HCT116 (cell line): ENCODE results near the gene FBLN7. TPM values are rescaled to one million over a fixed set of nuclear protein-coding genes. Genes with fewer than 3 reads are reported as not detected.

Experiments
- ATAC-seq: fragments of 200-7000 bp; cut with Tn5 transposase; 2 replicates; pipeline ENCODE4 v1.9.1; 2020; ENCODE audit warnings: mild to moderate bottlenecking, moderate library complexity
- BruUV-seq: library from RNA; stranded (reverse); fragments of 400-500 nt; replicated peaks from 2 replicates; lab custom pipeline; 2021; lab: Mats Ljungman, UMichigan
- CTCF ChIA-PET: fragments of 300-600 bp; sonication (Branson Sonifier 250); formaldehyde crosslinking; loops from one replicate; lab custom pipeline; 2021; ENCODE audit warnings: antibody characterized with exemption; lab: Charles Lee
- POLR2A ChIA-PET: fragments of 300-600, 350-600 bp; sonication (Branson Sonifier 250); formaldehyde crosslinking; loops from one replicate; lab custom pipeline; 2021; ENCODE audit warnings: antibody characterized with exemption; lab: Charles Lee
- RAD21 ChIA-PET, 2 experiments: fragments of 300-600 bp; sonication (Branson Sonifier 250); formaldehyde crosslinking; loops; one replicate each; lab custom pipeline; 2023; ENCODE audit warnings: low total read pairs in 2 of 2; ENCODE audit not compliant: uncharacterized antibody in 2 of 2, unreplicated experiment in 2 of 2, low non-redundant PET in 1 of 2; lab: Charles Lee
- DNase-seq: peaks from one replicate; pipeline ENCODE4 v3.0.0-alpha.2; 2010; ENCODE audit warnings: low read depth, low spot score
- H2AFZ ChIP-seq: fragments of 200-600 bp; shearing (Covaris generic), sonication (generic); 2 replicates; pipeline ENCODE4 v1.6.1; 2017; ENCODE audit warnings: low read depth, mixed run types, mixed read lengths, antibody characterized with exemption, low read length; ENCODE audit not compliant: poor library complexity, severe bottlenecking
- H3K27ac ChIP-seq: 2 replicates; pipeline ENCODE4 v1.5.1; 2012; ENCODE audit warnings: low read depth, low read length
- H3K27me3 ChIP-seq: fragments of 200-600 bp; sonication (generic); 2 replicates; pipeline ENCODE4 v1.6.1; 2016; ENCODE audit warnings: mixed run types, low read length, mixed read lengths; ENCODE audit not compliant: insufficient read depth
- H3K36me3 ChIP-seq, 2 experiments: fragments of 200-500 bp in 1 of 2; fragments of 200-600 bp in 1 of 2; sonication (Bioruptor generic) in 1 of 2; sonication (generic) in 1 of 2; 2 replicates each; pipeline versions ENCODE4 v1.5.1 to v1.6.1; 2014 to 2016; ENCODE audit warnings: low read length in 2 of 2, inconsistent platforms in 1 of 2, mixed read lengths in 1 of 2, mixed run types in 1 of 2; ENCODE audit not compliant: insufficient read depth in 2 of 2, control insufficient read depth in 1 of 2
- H3K4me1 ChIP-seq, 2 experiments: fragments of 200-600 bp in 1 of 2; sonication (generic) in 1 of 2; 2 replicates each; pipeline versions ENCODE4 v1.5.1 to v1.6.1; 2012 to 2017; ENCODE audit warnings: low read length in 2 of 2, inconsistent platforms in 1 of 2, mild to moderate bottlenecking in 1 of 2, mixed read lengths in 1 of 2, mixed run types in 1 of 2, moderate library complexity in 1 of 2; ENCODE audit not compliant: insufficient read depth in 2 of 2, control insufficient read depth in 1 of 2
- H3K4me2 ChIP-seq: fragments of 200-600 bp; sonication (generic); 2 replicates; pipeline ENCODE4 v1.6.1; 2017; ENCODE audit warnings: mixed run types, low read length, mixed read lengths
- H3K4me3 ChIP-seq, 2 experiments: fragments of 200-600 bp in 1 of 2; sonication (generic) in 1 of 2; replicated peaks in 1 of 2; 2 replicates each; pipeline ENCODE4 v1.5.1; 2011 to 2016; ENCODE audit warnings: low read length in 2 of 2, control low read depth in 1 of 2, low read depth in 1 of 2, mild to moderate bottlenecking in 1 of 2, mixed read lengths in 1 of 2, mixed run types in 1 of 2
- H3K79me2 ChIP-seq: fragments of 200-600 bp; sonication (generic); 2 replicates; pipeline ENCODE4 v1.6.1; 2017; ENCODE audit warnings: mild to moderate bottlenecking, mixed run types, low read length, moderate library complexity, mixed read lengths; ENCODE audit not compliant: insufficient read depth
- H3K9ac ChIP-seq: fragments of 200-600 bp; sonication (generic); 2 replicates; pipeline ENCODE4 v1.6.1; 2016; ENCODE audit warnings: low read length, mixed read lengths
- H3K9me2 ChIP-seq: fragments of 200-600 bp; sonication (generic), shearing (Covaris generic); 2 replicates; pipeline ENCODE4 v1.6.1; 2017; ENCODE audit warnings: mixed run types, mild to moderate bottlenecking, moderate library complexity; ENCODE audit not compliant: insufficient read depth
- H3K9me3 ChIP-seq, 2 experiments: fragments of 200-500 bp in 1 of 2; fragments of 200-600 bp in 1 of 2; sonication (Bioruptor generic) in 1 of 2; sonication (generic) in 1 of 2; 2 replicates each; pipeline ENCODE4 v1.6.1; 2014 to 2017; ENCODE audit warnings: low read length in 2 of 2, mixed read lengths in 2 of 2, inconsistent platforms in 1 of 2, low read depth in 1 of 2, mild to moderate bottlenecking in 1 of 2, mixed run types in 1 of 2, moderate library complexity in 1 of 2; ENCODE audit not compliant: control insufficient read depth in 1 of 2, insufficient read depth in 1 of 2
- H4K20me1 ChIP-seq: fragments of 200-600 bp; sonication (generic), shearing (Covaris generic); 2 replicates; pipeline ENCODE4 v1.6.1; 2017; ENCODE audit warnings: mixed run types, mild to moderate bottlenecking, moderate library complexity; ENCODE audit not compliant: insufficient read depth
- CBX3 ChIP-seq: IDR thresholded peaks from 2 replicates; pipeline ENCODE4 v1.6.1; 2012; ENCODE audit warnings: low read depth
- CEBPB ChIP-seq: IDR thresholded peaks from 2 replicates; pipeline ENCODE4 v1.6.1; 2012; ENCODE audit warnings: low read depth
- ELF1 ChIP-seq: IDR thresholded peaks from 2 replicates; pipeline ENCODE4 v1.6.1; 2012; ENCODE audit warnings: low read depth, borderline replicate concordance
- JUND ChIP-seq: IDR thresholded peaks from 2 replicates; pipeline ENCODE4 v1.6.1; 2012
- POLR2A ChIP-seq: IDR thresholded peaks from 2 replicates; pipeline ENCODE4 v1.7.0; 2011; ENCODE audit warnings: borderline replicate concordance; ENCODE audit not compliant: insufficient read depth, insufficient read length; ENCODE audit errors: extremely low read depth
- POLR2AphosphoS5 ChIP-seq: IDR thresholded peaks from 2 replicates; pipeline ENCODE4 v1.6.1; 2011; ENCODE audit warnings: mild to moderate bottlenecking, low read depth, low read length, moderate library complexity
- RAD21 ChIP-seq: IDR thresholded peaks from 2 replicates; pipeline ENCODE4 v1.6.1; 2012; ENCODE audit warnings: low read depth, mild to moderate bottlenecking
- REST ChIP-seq: IDR thresholded peaks from 2 replicates; pipeline ENCODE4 v1.6.1; 2012; ENCODE audit warnings: low read depth
- SP1 ChIP-seq: IDR thresholded peaks from 2 replicates; pipeline ENCODE4 v1.6.1; 2012; ENCODE audit warnings: low read depth
- SRF ChIP-seq: IDR thresholded peaks from 2 replicates; pipeline ENCODE4 v1.6.1; 2012; ENCODE audit warnings: low read depth
- TCF7L2 ChIP-seq: IDR thresholded peaks from 2 replicates; pipeline ENCODE4 v1.7.0; 2011; ENCODE audit warnings: borderline replicate concordance, inconsistent platforms; ENCODE audit not compliant: insufficient read depth, insufficient read length; ENCODE audit errors: extremely low read depth
- ZBTB33 ChIP-seq: IDR thresholded peaks from 2 replicates; pipeline ENCODE4 v1.6.1; 2011; ENCODE audit warnings: mild to moderate bottlenecking, low read length, moderate library complexity; ENCODE audit not compliant: insufficient replicate concordance; ENCODE audit errors: extremely low read depth
- ZFX ChIP-seq: fragments of 450-650 bp; IDR thresholded peaks from 2 replicates; pipeline ENCODE4 v1.6.1; 2017
- intact Hi-C: fragments of 100-400 bp; cut with micrococcal nuclease; formaldehyde crosslinking; loops from 2 replicates; pipeline ENCODE4 v1.10.0; 2022
- total RNA-seq: library from RNA; stranded (reverse); gene quantifications from one replicate; pipeline ENCODE4 v1.2.1, GENCODE V29; 2021; ENCODE audit not compliant: unreplicated experiment
- TF ChIP-seq, protein P1 (sequence below), 3 experiments: fragments of 200-600 bp in 1 of 3; sonication (generic) in 1 of 3; IDR thresholded peaks in 2 of 3; conservative IDR thresholded peaks in 1 of 3; 2 replicates each; pipeline ENCODE4 v1.5.1; 2012 to 2017; ENCODE audit warnings: low read depth in 2 of 3, low read length in 2 of 3, antibody characterized with exemption in 1 of 3, borderline replicate concordance in 1 of 3, control low read depth in 1 of 3, mild to moderate bottlenecking in 1 of 3, mixed read lengths in 1 of 3, mixed run types in 1 of 3, moderate library complexity in 1 of 3; ENCODE audit not compliant: insufficient read depth in 1 of 3
- TF ChIP-seq, protein P2 (sequence below): IDR thresholded peaks from 2 replicates; pipeline ENCODE4 v1.6.1; 2012
- TF ChIP-seq, protein P3 (sequence below): IDR thresholded peaks from 2 replicates; pipeline ENCODE4 v1.6.1; 2012

FBLN7 gene
- total RNA-seq, 1 experiment from 2014 or later = 0.34 TPM

DNA sequence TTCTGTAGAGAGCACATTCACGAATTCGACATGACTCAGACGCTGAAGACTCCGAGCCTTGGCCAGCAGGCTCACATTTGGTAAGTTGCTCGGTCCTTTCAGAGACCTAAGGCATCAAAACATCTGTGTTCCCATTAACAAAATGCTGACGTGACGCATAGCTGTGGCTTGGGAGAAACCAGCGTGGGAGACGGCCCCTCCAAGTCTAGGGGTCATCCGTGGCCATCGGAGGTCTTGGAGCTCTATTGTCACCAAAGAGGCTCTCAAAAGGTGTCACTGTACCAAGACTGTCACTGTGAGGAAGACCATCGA lies 14.9 kb downstream of the FBLN7 start (continued):
- TF ChIP-seq, protein P1, sequence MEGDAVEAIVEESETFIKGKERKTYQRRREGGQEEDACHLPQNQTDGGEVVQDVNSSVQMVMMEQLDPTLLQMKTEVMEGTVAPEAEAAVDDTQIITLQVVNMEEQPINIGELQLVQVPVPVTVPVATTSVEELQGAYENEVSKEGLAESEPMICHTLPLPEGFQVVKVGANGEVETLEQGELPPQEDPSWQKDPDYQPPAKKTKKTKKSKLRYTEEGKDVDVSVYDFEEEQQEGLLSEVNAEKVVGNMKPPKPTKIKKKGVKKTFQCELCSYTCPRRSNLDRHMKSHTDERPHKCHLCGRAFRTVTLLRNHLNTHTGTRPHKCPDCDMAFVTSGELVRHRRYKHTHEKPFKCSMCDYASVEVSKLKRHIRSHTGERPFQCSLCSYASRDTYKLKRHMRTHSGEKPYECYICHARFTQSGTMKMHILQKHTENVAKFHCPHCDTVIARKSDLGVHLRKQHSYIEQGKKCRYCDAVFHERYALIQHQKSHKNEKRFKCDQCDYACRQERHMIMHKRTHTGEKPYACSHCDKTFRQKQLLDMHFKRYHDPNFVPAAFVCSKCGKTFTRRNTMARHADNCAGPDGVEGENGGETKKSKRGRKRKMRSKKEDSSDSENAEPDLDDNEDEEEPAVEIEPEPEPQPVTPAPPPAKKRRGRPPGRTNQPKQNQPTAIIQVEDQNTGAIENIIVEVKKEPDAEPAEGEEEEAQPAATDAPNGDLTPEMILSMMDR (IDR thresholded peaks at IDR 0.05 in 2 of 3, conservative IDR thresholded peaks at IDR 0.05 in 1 of 3; ENCODE audit: borderline replicate concordance in 1 of 3, insufficient read depth in 1 of 3, low read depth in 2 of 3, low read length in 2 of 3) = no peak
- no peak for TF ChIP-seq POLR2A

GRCh38 chr2:112153501-112153900 lies 15.3 kb downstream of the FBLN7 start:
- RAD21 ChIA-PET = no interaction called here
- Histone ChIP-seq H3K9me2 (no peaks in the 10 kb centered on the region), H2AFZ (no peak overlapping the region), H4K20me1 (no peaks in the 10 kb centered on the region), H3K4me1 (no peaks in the 10 kb centered on the region), H3K36me3 (no peaks in the 10 kb centered on the region), H3K27ac (no peak overlapping the region), H3K79me2 (no peaks in the 10 kb centered on the region), H3K27me3 (no peaks in the 10 kb centered on the region), H3K4me3 (no peak overlapping the region), H3K9ac (no peak overlapping the region), H3K4me2 (no peak overlapping the region), H3K9me3 (no peaks in the 10 kb centered on the region)
- POLR2A ChIA-PET = no interaction called here
- ATAC-seq (no peak), DNase-seq (no peak)
- intact Hi-C loops = no loop called here
- no TSS peak for BruUV-seq
- CTCF ChIA-PET = no interaction called here
- TF ChIP-seq, protein P1 (IDR thresholded peaks at IDR 0.05 in 2 of 3, conservative IDR thresholded peaks at IDR 0.05 in 1 of 3; ENCODE audit: borderline replicate concordance in 1 of 3, insufficient read depth in 1 of 3, low read depth in 2 of 3, low read length in 2 of 3) = no peak
- TF ChIP-seq POLR2AphosphoS5 (no peak), RAD21 (no peak), ZBTB33 (no peak), ELF1 (no peak), CBX3 (no peak), REST (no peak), SP1 (no peak), JUND (no peak), ZFX (no peak), SRF (no peak), CEBPB (no peak), TCF7L2 (no peak)
- TF ChIP-seq, protein P2, sequence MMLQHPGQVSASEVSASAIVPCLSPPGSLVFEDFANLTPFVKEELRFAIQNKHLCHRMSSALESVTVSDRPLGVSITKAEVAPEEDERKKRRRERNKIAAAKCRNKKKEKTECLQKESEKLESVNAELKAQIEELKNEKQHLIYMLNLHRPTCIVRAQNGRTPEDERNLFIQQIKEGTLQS = no peak
- TF ChIP-seq, protein P3, sequence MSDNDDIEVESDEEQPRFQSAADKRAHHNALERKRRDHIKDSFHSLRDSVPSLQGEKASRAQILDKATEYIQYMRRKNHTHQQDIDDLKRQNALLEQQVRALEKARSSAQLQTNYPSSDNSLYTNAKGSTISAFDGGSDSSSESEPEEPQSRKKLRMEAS = no peak
